Stimulated activated CD8-positive, alpha-beta memory T cell treated with anti-CD3 and anti-CD28 coated beads, Interleukin-12 subunit alpha, Interleukin-12 subunit beta, amount 100 ng/mL, for 24 hours (primary cell): ENCODE results near the gene SLC25A12.

Source experiments
- DNase-seq: peaks from one replicate; pipeline ENCODE4 v3.0.0-alpha.2; 2020; ENCODE audit errors: extremely low read depth

Gene SLC25A12

DNA sequence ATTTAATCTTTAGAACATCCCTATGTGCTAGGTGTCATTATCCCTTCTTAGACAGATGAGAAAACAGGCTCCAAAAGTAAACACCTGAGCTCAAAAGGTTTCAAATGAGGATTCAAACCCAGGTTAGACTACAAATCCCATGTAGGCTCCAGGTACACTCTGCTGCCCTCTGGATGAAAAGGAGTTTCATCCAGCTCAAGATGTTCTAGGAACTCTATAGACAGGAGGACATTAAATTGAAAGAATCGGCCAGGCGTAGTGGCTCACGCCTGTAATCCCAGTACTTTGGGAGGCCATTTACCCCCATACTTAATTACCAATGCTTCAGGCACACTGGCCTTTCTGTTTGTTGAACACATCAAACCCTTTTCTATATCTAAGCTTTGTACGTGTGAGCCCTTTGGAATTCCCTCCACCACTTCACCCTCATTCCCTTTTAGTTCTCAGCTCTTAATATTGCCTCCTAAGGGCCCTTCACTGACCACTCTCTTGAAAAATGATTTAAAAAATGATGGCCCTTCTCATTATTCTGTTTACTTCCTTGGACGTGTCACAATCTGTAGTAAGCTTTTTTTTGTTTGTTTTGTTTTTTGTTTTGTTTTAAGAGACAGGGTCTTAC, 10.7 kb downstream of the SLC25A12 start:
- no peak for DNase-seq

DNA sequence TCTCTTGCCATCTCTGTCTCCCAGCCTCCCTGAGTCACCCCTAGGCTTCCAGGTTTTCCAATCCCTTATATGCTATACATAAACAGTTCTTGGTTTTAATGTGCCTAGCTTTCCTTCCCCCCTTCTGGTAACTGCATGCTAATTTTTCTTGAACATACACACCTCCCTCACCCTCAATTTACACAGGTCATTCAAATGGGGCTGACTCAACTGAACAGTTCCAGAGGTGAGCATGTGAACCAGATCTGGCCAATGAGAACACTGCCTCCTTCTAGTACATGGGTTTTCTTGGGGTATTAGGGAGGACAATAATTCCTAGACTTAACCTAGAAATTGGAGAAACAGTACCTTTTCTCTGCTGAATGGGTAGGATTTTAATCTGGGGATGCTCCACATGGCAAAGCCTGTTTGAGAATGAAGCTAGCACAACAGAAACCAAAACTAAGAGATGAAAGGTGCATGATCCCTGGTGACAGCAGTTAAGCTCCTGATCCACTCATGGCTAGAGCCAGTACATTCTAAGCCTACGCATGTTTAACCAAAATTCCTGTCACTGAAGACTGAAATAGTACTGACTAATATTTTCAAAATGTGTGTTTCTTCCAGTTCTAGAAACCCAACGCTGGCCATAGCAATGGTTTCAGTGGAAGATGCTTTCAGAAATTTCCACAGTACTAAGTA, 11.8 kb downstream of the SLC25A12 start:
- no peak for DNase-seq

DNA sequence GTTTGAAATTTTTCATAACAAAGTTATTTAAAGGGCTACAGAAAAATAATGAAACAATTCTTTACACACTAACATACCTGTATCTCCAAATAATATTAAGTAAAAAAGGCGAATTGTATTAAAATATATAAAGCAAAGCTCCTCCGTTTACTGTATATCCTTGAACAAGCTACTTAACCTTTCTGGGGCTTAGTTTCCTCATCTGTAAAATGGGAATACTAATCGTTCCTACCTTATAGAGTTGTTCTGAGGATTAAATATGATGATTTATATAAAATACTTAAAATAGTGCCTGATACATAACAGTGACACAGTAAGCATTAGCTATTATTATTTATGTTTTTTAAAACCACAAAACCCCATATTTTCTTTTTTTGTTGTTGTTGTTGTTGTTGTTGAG, 13.3 kb downstream of the SLC25A12 start:
- no peak for DNase-seq

DNA sequence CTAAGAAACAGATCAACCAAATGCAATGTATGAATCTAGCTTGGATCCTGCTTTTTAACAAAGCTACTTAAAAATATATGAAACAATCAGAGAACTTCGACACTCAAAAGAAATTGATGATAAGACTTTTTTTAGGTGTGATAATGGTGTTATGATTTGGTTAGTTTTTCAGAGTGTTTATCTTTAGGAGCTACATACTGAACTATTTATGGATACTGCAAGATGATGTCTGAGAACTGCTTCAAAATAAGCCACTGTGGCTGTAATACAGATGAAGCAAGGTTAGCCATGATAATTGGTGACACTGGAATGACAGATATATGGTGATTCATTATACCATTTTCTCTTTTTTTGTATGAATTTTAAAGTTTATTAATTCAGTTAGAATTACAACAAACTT, 14.2 kb downstream of the SLC25A12 start:
- no peak for DNase-seq

DNA sequence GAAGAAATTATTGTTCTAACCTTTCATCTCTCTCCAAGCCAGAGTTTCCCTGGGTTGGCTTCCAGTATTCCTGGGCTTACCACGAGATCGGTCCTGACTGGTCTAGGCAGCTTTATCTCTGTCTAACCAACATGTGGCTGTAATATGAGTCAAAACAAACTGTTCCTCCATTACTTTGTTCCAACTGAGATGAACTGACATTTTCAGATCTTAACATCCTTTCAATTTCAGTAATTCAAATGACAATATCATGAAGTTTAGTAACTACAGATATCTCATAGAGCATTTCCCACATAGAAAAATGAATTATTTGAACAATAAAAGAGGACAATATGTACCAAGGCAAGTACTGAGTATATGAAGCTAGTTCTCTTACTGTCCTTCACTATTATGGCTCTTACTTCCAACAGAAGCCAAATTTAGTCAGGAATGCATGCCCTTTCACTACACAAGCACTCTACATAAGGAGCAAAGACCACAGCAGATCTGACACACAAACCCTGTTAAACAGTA, 15.5 kb downstream of the SLC25A12 start:
- no peak for DNase-seq

DNA sequence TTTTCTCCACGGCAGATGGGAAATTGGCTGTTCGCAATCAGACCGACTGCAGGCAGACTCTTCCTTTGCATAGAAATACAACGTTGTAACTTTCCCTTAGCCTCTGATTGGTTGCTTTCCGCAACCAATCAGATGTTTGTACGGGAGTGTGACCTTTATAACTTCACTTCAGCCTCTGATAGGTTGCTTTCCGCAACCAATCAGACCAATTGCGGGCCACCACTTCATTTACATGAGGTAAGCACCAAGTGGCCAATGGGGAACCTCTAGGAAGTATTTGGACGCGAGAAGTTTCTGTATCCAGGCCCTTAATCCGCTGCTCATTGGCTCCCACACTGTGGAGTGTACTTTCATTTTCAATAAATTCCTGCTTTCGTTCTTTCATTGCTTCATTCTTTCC, 19.1 kb downstream of the SLC25A12 start:
- DNase-seq, result no peak

DNA sequence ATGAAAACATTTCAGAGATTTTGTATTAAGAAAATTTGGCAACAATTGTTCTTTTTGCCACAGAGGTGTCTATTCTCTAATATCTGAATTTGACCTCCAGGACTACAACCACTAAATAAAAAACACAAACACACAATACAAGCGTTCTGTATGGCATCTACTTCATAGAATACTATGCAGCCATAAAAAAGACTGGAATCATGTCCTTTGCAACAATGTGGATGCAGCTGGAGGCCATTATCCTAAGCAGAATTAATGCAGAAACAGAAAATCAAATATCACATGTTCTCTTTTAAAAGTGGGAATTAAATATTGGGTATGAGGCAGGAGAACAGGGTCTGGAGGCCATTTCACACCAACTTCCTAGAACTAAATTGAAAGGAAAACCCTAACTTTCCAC, 19.5 kb downstream of the SLC25A12 start:
- DNase-seq, result no peak

DNA sequence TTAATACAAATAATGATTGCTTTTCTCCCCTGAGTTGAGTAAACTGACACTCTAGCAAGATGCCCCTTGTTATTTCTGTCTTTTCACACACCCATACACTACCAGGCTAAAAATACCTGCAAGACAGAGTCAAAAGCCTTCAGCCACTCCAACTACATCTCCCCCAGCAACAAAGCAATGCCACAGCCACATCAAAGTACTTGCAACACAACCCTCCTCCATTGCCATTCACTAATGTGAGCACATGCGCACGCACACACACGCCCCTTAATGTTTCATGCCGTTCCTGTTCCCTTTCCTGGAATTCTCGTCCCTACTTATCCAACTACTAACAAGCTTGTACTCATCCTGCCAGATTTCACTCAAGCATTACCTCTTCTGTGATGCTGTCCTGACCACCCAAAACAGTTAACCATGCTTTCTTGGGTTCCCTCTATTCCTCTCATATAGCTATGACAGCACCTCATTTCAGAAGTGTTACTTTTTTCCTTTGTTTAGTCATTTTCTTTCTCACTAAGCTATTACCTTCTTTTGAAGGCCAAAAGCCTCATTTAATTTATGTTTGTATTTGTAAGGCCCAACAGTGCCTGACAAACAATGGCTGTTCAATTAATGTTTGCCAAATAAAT, 29.6 kb downstream of the SLC25A12 start:
- DNase-seq, result no peak

DNA sequence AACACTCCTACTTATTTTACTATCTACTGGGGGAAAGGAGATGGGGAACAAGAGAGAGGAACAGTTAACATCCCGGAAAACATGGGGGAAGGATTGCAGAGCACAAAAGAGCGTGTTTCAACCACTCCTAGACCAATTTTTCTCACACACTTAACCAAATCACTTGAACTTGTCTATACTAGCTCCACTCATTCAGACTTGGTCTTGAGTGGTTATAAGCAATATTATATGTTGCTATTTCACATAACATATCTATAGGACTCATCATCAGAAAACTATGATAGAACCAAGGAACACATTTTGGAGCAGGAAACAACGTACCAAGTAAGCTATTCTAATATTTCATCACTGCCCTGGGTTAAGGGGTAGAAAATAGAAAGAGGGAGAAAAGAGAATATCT, 31.5 kb downstream of the SLC25A12 start:
- no peak for DNase-seq

DNA sequence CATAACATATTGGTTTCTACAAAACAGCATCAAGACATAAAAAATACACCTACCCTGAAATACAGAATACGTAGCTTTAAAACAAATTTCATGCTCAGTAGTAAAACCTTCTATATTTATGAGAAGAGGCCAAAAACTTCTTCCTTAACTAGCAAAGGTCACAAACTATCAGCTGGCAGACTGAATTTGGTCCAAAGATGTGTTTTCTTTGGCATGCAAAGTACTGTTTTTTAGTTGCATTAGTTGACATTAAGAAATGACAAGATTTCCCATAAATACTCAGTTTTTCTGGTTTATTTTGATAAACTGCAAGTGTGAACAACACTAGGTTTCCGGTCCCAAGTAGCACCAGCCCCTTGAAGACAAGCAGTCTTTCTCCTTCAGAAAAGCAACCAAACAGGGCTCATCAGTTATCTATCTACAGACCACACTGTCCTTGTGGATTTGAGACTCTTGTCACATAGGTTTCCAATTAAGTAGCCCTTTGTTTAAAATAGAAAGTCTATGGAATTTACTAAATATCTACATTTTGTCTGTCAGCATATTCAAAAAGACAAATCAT, 35.6 kb downstream of the SLC25A12 start:
- no peak for DNase-seq

DNA sequence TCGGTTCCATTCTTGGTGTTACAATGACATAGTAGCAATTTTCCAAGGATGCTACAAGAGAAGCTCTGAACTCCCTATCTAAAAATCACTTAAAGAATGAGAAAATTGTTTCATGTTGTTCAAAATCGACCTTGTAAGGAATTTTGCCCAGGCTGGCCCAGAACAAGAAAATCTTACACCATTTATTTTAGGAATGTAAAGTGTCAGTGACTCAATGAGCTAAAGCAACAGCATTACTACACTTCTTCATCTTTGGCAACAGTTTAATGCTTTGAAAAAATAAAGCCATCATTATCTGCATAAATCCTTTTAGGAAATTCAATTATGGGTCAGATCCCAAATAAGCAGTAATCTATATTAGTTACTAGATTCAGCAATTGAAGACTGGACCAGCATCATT, 38.6 kb downstream of the SLC25A12 start:
- DNase-seq, result no peak

DNA sequence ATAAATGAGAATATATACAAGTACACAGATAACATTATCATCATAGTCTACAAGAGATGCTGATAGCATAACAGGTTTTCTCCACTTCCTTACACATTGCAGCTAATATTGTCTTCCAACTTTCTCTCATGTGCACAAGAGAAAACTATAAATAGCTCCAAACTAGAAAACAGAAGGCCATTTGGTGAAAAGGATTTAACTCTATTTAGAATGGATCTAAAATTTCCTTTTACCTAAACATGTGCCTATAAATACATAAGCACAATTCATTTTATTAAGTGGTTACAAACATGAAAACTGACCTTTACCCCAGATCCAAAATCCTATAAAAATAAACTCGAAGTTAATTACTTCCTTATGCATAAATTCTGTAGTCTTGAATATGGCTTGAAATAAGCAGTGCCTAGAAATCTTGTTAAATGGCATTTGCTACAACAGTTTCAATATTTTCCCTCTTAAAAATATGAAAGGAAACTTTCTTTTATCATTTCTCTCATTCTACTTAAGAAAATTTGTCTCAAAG, 41.6 kb downstream of the SLC25A12 start:
- no peak for DNase-seq

DNA sequence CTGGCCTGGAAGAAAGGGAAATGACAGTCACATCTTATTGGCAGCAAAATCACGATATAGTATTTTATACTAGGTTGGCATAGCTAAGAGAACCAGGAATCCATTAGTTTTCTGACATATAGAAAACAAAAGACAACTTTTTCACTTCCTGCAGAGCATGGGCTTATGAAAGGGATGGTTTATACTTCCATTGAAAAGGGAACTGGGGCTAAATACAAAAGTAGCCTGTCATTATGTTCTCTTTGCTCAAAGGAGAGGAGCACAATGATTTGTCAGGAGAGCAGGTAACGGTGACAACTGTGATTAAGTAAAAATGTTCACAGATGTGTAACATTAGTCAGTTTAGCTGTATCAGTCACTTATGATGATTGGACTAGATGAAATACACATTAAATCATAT, 46.4 kb downstream of the SLC25A12 start:
- no peak for DNase-seq

DNA sequence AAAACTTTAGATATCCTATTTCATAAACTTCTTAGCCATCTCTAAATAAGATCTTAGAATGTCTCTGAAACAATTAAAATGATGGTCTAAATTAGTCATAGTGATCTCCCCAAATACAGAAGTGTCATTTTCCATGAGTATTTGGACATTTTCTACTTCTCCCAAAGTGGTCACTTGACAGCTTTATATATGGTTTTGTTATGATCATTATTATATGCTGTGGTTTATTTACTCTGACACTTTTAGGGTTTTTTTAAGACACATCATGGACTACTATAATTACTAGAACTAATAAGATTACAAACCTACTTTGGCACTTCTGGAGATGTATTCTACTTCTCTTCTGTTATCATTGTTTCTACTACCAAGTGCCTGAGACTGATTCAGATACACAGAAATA, 47.1 kb downstream of the SLC25A12 start:
- no peak for DNase-seq

DNA sequence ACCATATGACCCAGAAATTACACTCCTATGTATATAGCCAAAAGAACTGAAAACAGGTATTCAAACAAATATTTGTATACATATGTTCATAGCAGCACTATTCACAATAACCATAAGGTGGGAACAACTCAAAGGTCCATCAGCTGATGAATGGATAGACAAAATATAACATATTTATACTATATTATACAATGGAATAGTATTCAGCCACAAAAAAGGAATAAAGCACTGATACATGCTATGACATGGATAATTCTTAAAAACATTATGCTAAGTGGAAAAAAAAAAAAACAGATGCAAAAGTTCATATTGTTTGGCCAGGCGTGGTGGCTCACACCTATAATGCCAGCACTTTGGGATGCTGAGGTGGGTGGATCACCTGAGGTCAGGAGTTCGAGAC, 52.0 kb downstream of the SLC25A12 start:
- DNase-seq, result no peak

DNA sequence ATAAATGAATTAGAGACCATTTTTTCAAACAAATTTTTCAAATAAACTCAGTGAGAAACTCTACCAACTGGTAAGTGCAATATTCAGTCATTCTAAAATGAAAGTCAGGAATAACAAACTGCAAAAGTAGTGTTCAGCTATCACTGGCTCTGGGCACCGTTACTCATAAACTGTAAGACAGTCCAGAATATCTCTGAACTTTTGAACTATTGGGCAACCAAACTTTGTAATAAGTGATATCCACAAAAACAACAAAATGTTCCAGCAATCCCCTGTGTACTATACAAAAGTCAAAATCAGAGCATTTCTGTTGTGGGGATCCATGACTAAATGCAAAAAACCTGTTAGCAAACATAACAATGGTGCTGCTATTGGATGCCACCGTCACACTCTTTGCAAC, 56.3 kb downstream of the SLC25A12 start:
- no peak for DNase-seq

DNA sequence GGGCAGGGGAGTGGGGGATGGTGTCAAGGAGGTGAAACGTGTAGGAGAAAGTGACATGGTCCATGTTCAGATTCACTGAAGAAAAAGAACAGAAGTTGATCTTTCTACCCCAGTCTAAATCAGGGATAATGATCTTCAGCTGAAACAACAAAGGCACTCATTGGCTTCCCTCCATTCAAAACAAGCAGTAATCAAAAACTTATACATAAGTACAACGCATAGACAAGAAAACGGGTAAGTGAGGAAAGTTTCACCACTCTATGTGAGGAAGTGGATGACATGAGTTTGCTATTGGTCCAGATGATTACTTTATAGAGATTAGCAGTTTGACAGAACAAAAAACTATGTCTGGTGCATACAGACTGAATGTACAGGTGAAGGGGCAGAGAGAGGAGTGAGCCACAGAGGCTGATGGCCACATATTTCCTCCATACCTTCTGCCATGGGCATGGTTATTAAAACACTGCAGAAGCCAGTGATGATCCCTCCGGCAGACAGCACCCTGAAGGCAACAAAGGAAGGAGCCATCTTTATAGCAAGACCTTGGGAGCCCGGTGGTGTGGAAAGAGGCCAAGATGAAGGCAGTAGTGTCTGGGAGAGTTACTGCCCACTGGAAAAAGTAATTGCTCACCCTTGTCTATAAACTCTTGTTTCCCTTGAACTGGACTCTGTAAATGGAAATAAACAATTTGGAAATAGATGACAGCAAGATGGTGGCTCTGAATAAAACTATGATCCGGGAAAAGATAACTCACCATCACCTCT, 57.7 kb downstream of the SLC25A12 start:
- DNase-seq, result no peak

DNA sequence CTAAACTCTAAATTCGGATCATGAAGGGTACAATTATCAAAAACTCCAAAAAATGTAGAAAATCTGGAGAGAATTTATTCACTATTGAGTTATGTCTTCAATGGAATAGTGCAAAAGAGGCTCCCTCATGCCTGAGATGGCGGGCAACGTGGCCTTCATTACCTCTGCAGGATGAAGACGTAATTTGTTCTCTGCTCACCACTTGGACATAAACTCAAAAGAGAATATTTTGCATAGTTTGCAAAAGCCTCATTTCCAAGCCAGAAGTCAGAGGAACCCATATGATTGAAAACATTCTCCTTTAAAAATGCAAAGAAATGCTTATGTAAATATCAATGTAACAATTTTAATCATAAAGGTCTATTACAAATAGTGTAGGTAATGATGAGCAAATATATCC, 58.7 kb downstream of the SLC25A12 start:
- no peak for DNase-seq

DNA sequence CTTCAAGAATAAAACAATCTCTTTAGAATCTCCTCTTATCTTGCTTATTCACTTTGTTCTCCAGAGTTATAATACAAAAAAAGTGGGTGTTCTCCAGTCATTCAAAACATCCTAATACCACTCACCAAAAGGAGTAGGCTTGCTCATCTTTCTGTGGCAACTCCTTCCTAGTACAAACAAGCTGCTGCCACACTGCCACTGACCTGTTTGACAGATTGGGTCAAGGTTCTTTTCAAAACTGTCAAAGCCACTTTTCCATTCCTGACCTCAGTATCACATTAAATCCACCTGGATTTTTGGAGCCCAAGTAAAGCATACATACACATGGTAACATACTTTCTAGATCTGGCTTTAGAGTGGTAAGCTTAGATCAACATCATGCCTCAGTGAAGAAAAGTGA, 59.8 kb downstream of the SLC25A12 start:
- DNase-seq, result no peak

DNA sequence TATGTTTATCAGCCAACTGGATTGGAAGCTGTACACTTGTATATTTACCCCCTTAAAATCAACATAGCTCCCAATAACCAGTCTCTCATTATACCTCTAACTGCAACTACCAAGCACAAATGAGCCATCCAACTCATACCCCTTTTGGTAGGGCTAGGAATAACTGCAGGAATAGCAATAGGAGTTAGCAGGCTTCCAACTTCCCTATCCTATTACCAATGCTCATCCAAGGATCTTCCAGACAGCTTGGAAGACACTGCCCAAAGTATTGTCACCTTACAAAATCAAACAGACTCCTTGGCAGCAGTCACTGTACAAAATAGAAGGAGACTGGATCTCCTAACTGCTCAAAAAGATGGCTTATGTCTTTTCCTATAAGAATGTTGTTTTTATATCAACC, 61.6 kb downstream of the SLC25A12 start:
- no peak for DNase-seq

DNA sequence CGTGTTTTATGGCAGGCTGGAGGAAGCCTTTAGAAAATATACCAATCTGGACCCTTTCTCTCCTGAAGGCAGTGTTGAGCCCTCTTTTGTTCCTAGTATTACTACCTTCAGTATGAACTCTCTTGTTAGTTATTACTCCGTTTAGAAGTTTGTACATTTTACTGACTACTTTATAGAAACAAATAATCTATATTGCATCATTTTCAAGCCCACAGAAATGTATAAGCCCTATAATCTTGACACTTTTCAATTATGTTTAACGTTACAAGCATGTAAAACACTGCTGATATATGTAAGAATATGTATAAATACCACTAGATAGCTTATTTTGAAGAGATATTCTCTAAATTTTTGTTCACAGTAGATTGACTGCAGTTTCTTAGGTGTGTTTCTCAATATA, 64.0 kb downstream of the SLC25A12 start:
- DNase-seq, result no peak

DNA sequence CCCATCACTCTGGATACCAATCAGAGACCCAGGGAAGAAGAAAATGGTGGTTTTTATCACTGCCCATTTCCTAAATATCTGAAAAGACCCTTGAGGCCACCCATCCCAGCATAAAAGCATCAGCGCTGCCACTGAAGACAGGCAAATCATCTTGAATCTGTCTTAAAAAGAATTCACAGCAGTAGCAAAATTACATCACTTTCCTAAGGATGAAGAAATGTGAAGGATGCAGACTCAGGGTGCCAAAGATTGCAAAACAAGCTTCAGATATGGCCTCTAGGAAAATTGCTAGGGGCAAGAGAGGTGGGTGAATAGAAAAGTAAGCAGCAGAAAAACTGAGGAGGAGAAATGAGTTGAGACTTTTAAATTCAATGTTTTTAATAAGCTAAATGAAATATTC, 70.0 kb downstream of the SLC25A12 start:
- DNase-seq, result no peak
